ENCODE results near the gene ZSCAN22.
"Not testable (repeated sequence)": the region's sequence is repeated elsewhere in the genome, so short reads cannot be mapped to it uniquely, and the experiment has no call there.

ZSCAN22 gene

DNA sequence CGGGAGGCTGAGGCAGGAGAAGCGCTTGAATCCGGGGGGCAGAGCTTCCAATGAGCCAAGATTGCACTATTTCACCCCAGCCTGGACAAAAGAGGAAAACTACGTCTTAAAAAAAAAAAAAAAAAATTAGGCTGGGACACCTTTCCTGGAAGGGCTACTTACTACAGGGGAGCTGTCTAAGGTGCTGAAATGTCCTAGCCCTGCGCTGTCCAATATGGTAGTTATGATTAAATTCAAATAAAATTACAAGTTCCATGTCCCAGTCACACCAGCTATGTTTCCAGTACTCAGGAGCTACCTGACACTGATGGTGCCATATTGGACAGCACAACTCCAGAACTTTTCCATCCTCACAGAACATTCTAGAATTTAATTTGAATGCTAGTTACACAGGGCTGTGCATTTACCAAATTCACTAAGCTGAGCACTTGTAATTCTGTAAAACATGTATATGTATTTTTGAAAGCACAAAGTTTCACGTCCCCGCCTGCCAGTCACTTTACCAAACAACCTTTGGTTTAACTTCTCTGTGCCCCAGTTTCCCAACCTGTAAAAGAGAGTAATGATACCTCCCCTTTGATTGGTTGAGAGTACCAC, 9.2 kb upstream of the ZSCAN22 start:
- no peak for DNase-seq (ENCODE audit: extremely low read depth in 1 of 2, low read depth in 1 of 2)

DNA sequence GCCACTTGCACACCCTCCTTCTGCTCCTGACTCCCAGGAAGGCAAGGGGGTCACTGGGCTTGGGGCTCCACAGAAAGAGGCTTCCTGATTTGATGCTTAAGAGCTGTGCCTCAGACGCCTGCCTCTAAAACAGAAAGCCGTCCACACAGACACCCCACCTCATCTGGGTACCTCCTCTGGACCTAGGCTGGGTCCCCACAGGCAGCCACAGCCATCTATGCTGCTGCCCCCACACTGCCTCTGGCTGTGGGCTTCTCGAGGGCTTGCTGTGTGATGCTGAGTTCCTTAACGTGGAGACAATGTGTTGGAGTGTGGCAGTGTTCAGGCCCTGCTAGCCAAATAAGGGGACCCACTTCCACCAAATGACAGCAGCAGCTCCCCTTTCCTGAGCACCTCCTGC, 8.5 kb upstream of the ZSCAN22 start:
- no peak for DNase-seq (ENCODE audit: extremely low read depth in 1 of 2, low read depth in 1 of 2)

DNA sequence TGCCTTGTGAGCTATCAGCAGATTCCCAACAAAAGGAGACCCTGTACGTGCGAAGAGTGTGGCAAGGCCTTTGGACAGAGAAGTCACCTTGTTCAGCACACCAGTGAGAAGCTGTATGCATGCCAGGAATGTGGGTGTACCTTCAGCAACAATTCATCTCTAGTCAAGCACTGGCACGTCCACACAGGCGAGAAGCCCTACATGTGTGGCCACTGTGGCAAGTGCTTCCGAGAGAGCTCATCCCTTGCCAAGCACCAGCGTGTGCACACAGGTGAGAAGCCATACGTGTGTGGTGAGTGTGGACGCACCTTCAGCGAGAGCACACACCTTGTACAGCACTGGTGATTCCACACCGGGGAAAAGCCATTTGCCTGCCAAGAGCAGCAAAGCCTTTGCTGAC, 7.6 kb upstream of the ZSCAN22 start:
- no peak for DNase-seq (ENCODE audit: extremely low read depth in 1 of 2, low read depth in 1 of 2)

- no peak for DNase-seq (ENCODE audit: extremely low read depth in 1 of 2, low read depth in 1 of 2)
These were observed 1.3 kb upstream of the ZSCAN22 start for GRCh38 chr19:58325311-58326022.

GRCh38 chr19:58326501-58326913, 287 bp upstream of the ZSCAN22 start:
- DNase-seq (ENCODE audit: extremely low read depth in 1 of 2, low read depth in 1 of 2) = no peak

- no peak for DNase-seq (ENCODE audit: extremely low read depth in 1 of 2, low read depth in 1 of 2)
These were observed 2.2 kb downstream of the ZSCAN22 start for GRCh38 chr19:58328999-58329398.

- DNase-seq (ENCODE audit: extremely low read depth in 1 of 2, low read depth in 1 of 2) = no peak
These were observed 3.7 kb downstream of the ZSCAN22 start for GRCh38 chr19:58330458-58330857.

DNA sequence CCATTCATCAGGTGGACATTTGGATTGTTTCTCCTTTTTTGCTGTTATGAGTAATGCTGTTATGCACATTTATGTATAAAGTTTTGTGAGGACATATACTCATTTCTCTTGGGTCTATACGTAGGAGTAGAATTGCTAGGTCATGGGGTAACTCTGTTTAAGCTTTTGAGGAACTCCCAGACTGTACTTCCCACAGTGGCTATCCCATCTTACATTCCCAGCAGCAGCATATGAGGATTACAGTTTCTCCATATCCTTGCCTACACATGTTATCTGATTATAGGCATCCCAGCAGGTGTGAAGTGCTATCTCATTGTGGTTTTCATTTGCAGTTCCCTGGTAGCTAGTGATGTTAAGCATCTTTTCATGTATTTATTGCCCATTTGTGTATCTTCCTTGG, 5.9 kb downstream of the ZSCAN22 start:
- DNase-seq (ENCODE audit: extremely low read depth in 1 of 2, low read depth in 1 of 2) = no peak

DNA sequence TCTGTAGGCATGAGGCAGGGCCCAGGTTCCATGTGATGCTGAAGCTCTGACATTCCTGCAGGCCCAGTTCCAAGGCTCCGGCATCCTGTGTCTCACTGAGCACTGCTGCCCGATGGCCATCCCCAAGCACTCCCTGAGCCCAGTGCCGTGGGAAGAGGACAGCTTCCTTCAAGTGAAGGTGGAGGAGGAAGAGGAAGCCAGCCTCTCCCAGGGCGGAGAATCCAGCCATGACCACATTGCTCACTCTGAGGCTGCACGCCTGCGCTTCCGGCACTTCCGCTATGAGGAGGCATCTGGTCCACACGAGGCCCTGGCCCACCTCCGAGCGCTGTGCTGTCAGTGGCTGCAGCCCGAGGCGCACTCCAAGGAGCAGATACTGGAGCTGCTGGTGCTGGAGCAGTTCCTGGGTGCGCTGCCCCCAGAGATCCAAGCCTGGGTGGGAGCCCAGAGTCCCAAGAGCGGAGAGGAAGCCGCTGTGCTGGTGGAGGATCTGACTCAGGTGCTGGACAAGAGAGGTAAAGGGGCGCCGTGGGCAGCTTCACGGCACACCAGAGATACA, 8.0 kb downstream of the ZSCAN22 start:
- no peak for DNase-seq (ENCODE audit: extremely low read depth in 1 of 2, low read depth in 1 of 2)

DNA sequence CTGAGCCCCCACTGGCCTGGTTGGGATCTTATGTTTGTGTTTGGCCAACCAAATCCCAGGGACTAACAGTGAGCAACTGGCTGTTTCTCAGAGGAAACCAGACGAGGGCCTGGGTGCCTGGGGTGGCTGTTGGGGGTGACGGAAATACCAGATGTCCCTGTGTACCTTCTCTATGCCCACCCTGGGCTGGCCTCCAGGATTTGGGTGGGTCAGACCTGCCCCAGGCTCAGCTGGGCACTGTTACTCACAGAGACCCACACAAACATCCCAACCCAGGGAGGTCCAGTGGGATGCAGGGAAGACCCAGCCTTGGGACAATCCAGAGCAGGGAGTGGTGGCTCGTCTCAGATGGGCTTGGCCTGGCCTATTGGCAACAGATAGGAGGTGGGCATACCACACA, 8.8 kb downstream of the ZSCAN22 start:
- DNase-seq (ENCODE audit: extremely low read depth in 1 of 2, low read depth in 1 of 2) = no peak

- DNase-seq (ENCODE audit: extremely low read depth in 1 of 2, low read depth in 1 of 2) = no peak
These were observed 9.4 kb downstream of the ZSCAN22 start for GRCh38 chr19:58336216-58336615.

- no peak for DNase-seq (ENCODE audit: extremely low read depth in 1 of 2, low read depth in 1 of 2)
These were observed 10.0 kb downstream of the ZSCAN22 start for GRCh38 chr19:58336820-58337219.

GRCh38 chr19:58338336-58338735, 11.5 kb downstream of the ZSCAN22 start:
- no peak for DNase-seq (ENCODE audit: extremely low read depth in 1 of 2, low read depth in 1 of 2)

DNA sequence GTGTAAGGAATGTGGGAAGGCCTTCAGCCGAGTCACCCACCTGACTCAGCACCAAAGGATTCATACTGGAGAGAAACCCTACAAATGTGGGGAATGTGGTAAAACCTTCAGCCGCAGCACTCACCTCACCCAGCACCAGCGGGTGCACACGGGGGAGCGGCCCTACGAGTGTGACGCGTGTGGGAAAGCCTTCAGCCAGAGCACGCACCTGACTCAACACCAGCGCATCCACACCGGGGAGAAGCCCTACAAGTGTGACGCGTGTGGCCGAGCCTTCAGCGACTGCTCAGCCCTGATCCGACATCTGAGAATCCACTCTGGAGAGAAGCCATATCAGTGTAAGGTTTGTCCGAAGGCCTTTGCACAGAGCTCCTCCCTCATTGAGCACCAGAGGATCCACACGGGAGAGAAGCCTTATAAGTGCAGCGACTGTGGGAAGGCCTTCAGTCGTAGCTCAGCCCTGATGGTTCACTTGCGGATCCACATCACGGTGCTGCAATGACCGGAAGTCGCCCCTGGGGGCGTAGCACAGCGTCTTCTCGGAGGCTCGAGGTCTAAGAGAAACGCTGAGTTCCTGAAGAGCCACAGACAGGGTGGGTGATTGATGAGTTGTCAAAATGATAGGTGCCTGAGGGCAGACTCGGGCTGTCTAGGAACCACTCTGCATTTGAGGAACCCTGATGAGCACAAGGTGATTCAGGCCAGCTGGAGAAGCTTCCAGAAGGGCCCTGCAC, 12.2 kb downstream of the ZSCAN22 start:
- no peak for DNase-seq (ENCODE audit: extremely low read depth in 1 of 2, low read depth in 1 of 2)

DNA sequence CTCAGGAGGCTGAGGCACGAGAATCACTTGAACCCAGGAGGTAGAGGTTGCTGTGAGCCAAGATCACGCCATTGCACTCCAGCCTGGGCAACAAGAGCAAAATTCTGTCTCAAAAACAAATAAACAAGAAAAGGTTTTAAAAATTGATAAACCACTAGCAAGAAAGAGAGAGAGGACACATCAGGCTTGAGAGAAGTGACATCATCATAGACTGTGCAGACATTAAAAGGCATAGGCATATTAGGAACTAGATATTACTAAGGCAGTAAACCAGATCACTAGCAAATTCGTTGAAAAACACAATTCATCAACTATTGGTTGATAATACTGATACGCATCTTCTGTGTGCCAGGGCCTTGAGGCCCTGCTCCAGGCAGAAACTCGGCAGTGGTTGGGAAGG, 18.8 kb downstream of the ZSCAN22 start:
- no peak for DNase-seq (ENCODE audit: extremely low read depth in 1 of 2, low read depth in 1 of 2)

DNA sequence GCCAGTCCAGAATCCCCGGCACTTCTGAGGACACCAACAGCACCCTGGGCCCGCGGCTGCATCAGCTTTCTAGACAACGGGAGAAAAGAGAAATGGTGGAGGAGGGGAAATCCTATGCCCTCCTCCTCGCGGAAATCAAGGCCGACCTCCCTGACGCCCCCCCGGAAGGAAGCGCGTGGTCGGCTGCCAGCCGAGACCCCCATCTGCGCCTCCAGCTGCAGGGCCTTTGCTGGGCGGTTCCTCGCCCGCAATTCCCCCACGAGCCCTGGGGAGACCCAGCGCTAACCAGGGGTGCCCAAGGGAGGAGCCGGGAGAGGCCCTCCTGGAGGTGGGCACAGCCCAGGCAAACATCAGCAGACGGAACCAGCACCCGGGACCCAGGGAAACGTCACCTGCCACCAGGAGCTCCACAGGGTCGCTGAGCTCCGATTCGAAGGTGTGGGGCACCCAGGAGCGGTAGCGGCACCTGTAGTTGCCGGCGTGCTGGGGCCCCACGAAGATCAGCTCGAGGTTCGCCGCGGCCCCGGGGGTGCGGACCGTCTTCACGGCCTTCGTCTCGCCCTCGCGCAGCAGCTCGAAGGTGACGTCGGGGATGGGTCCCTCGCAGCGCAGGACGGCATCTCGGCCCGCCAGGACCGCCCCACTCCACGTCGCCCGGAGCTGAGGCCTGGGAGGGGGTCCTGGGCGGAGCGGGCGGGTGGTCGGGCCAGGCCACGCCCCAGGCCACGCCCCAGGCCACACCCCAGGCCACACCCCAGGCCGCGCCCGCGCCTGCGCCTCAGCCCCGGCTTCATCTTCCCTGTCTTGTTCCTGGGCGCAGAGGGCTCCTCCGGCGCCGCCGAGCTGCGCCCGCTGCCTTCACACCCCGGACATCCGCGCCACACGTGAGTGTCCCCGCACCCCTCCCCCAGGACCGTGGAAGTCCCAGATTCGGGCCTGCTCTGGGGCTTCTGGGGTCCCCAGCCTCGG, 20.5 kb downstream of the ZSCAN22 start:
- DNase-seq (ENCODE audit: extremely low read depth in 1 of 2, low read depth in 1 of 2) = peak in 1 of 2 donors; percentile 60

DNA sequence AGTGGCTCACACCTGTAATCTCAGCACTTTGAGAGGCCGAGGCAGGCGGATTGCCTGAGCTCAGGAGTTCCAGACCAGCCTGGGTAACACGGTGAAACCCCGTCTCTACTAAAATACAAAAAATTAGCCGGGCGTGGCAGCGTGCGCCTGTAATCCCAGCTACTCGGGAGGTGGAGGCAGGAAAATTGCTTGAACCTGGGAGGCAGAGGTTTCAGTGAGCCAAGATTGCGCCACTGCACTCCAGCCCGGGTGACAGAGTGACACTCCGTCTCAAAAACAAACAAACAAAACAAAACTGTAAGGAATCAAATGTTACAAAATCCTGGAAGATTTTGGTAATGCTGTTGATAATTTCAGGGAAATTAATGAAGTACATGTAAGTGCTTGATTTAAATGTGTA, 21.3 kb downstream of the ZSCAN22 start:
- DNase-seq (ENCODE audit: extremely low read depth in 1 of 2, low read depth in 1 of 2) = not testable (repeated sequence)

- no peak for DNase-seq (ENCODE audit: extremely low read depth in 1 of 2, low read depth in 1 of 2)
These were observed 22.8 kb downstream of the ZSCAN22 start for GRCh38 chr19:58349590-58349989.

- DNase-seq (ENCODE audit: extremely low read depth in 1 of 2, low read depth in 1 of 2) = no peak
These were observed 23.4 kb downstream of the ZSCAN22 start for GRCh38 chr19:58350001-58350861.

Data from activated CD8-positive, alpha-beta memory T cell treated with anti-CD3 and anti-CD28 coated beads for 1 hour (primary cell).